ENCODE data around the gene ZNF24. TPM values are rescaled to one million over a fixed set of nuclear protein-coding genes. Genes with fewer than 3 reads are reported as not detected.

Gene ZNF24
- total RNA-seq, 1 experiment from 2014 or later, result 46.8 TPM

GRCh38 chr18:35376742-35377695 is 32.8 kb upstream of the ZNF24 start, which contains the start of gene ZNF396:
ZNF396 (minus strand) TSS chr18:35377337; CDS start chr18:35374292, 3,045 bp downstream.
- in situ Hi-C loops (cut with HindIII; ENCODE audit: low pct_unique_long_range_greater_than_20kb, low sequenced_read_pairs), result no loop called here
- no peaks in the 10 kb centered on the region for H3K36me3 ChIP-seq (ENCODE audit: control insufficient read depth, insufficient read depth, low read length)
- H3K4me3 ChIP-seq (ENCODE audit: low read depth in 2 of 2, low read length in 2 of 2), result peak within 1 kb of the TSS; percentile 60 to 71
- no TSS peak for BruUV-seq (replicated peaks)
- DNase-seq (ENCODE audit: low read depth, low spot score), result peak; percentile 7
- no peaks in the 10 kb centered on the region for H3K27me3 ChIP-seq (ENCODE audit: control insufficient read depth, insufficient read depth, low read length)
- ChIA-PET POLR2A (no interaction called here), CTCF (no interaction called here)
- TF ChIP-seq POLR2AphosphoS5 (IDR thresholded peaks at IDR 0.05; ENCODE audit: low read depth, low read length), result no peak
- no peak for TF ChIP-seq REST (IDR thresholded peaks at IDR 0.05; ENCODE audit: insufficient read depth in 1 of 2, low read depth in 2 of 2, low read length in 1 of 2)
- no peak for TF ChIP-seq TCF7L2 (IDR thresholded peaks at IDR 0.05; ENCODE audit: low read depth, low read length)
- TF ChIP-seq CTCF (IDR thresholded peaks at IDR 0.05), result no peak
- TF ChIP-seq SIN3A (IDR thresholded peaks at IDR 0.05; ENCODE audit: borderline replicate concordance, insufficient read depth, low read depth, low read length), result no peak
- peak within 1 kb of the TSS; percentile 61 for H3K27ac ChIP-seq (ENCODE audit: low read length)
- H3K4me1 ChIP-seq (ENCODE audit: control insufficient read depth, insufficient read depth, low read length), result peaks cover 3% of the 10 kb centered on the region; the same call in 1 of the 2 replicates
- ATAC-seq, result peak; percentile 96
- no peaks in the 10 kb centered on the region for H3K9me3 ChIP-seq (ENCODE audit: control insufficient read depth, insufficient read depth, low read depth, low read length)
- intact Hi-C loops (cut with micrococcal nuclease; ENCODE audit: unreplicated experiment), result no loop called here

GRCh38 chr18:35376393-35376741 is 32.1 kb upstream of the ZNF24 start:
- peak; percentile 79 for ATAC-seq
- peaks cover 3% of the 10 kb centered on the region; the same call in 1 of the 2 replicates for H3K4me1 ChIP-seq (ENCODE audit: control insufficient read depth, insufficient read depth, low read length)
- peak overlapping the region; percentile 60 to 71 for H3K4me3 ChIP-seq (ENCODE audit: low read depth in 2 of 2, low read length in 2 of 2)
- in situ Hi-C loops (cut with HindIII; ENCODE audit: low pct_unique_long_range_greater_than_20kb, low sequenced_read_pairs), result no loop called here
- BruUV-seq (replicated peaks), result no TSS peak
- POLR2A ChIA-PET, result no interaction called here
- no peaks in the 10 kb centered on the region for H3K9me3 ChIP-seq (ENCODE audit: control insufficient read depth, insufficient read depth, low read depth, low read length)
- intact Hi-C loops (cut with micrococcal nuclease; ENCODE audit: unreplicated experiment), result no loop called here
- TF ChIP-seq TCF7L2 (IDR thresholded peaks at IDR 0.05; ENCODE audit: low read depth, low read length) (no peak), REST (IDR thresholded peaks at IDR 0.05; ENCODE audit: insufficient read depth in 1 of 2, low read depth in 2 of 2, low read length in 1 of 2) (no peak), CTCF (IDR thresholded peaks at IDR 0.05) (no peak), SIN3A (IDR thresholded peaks at IDR 0.05; ENCODE audit: borderline replicate concordance, insufficient read depth, low read depth, low read length) (no peak), POLR2AphosphoS5 (IDR thresholded peaks at IDR 0.05; ENCODE audit: low read depth, low read length) (no peak)
- DNase-seq (ENCODE audit: low read depth, low spot score), result no peak
- H3K27me3 ChIP-seq (ENCODE audit: control insufficient read depth, insufficient read depth, low read length), result no peaks in the 10 kb centered on the region
- CTCF ChIA-PET, result no interaction called here
- peak overlapping the region; percentile 61; the same call in 1 of the 2 replicates for H3K27ac ChIP-seq (ENCODE audit: low read length)
- H3K36me3 ChIP-seq (ENCODE audit: control insufficient read depth, insufficient read depth, low read length), result no peaks in the 10 kb centered on the region

Data from Panc1 (cell line).